HG02642 (cell line): Measurements from ENCODE around the gene TNFRSF21.
"Not testable (repeated sequence)": the region's sequence is repeated elsewhere in the genome, so short reads cannot be mapped to it uniquely, and the experiment has no call there.

Experiments used
- ATAC-seq: cut with Tn5 transposase; IDR thresholded peaks from one replicate; pipeline ENCODE4 v1.9.1; 2021; ENCODE audit warnings: mild to moderate bottlenecking; ENCODE audit not compliant: unreplicated experiment, poor library complexity

TNFRSF21 gene

GRCh38 chr6:47235421-47235820, 74.3 kb downstream of the TNFRSF21 start:
- no peak for ATAC-seq

DNA sequence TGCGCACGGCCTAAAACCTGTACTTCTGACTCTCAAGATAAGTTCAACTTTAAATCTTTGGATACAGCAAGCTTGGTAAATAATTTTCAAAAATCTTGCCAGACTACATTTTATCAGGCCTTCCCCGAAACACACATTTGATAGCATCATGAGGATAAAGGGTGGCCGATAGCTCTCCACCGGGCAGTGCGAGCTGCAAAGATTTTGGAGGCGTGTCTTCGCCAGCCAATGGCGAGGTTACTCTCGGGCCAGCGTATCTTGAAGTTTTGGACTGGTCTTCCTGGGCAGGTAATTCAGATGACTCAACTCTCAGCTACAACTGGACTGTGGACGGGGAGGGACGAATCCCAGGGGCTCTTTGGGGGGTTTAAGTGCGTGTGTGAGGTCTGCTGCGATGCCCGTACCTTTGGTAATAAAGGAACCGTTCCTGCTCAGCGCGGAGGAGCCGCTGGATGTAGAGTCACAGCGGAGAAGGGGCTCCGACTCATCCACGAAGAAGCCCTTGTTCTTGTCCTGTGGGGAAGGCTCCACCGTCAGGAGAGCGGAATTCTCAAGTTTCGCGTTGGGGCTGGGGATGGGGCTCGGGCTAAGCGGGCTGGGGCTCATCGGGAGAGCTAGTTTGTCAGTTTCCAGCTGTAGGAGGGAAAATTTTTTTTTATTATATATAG, 75.3 kb downstream of the TNFRSF21 start:
- no peak for ATAC-seq

- ATAC-seq = no peak
These were observed 78.6 kb downstream of the TNFRSF21 start for GRCh38 chr6:47231151-47231550.

GRCh38 chr6:47230579-47230978, 79.1 kb downstream of the TNFRSF21 start:
- ATAC-seq = no peak

DNA sequence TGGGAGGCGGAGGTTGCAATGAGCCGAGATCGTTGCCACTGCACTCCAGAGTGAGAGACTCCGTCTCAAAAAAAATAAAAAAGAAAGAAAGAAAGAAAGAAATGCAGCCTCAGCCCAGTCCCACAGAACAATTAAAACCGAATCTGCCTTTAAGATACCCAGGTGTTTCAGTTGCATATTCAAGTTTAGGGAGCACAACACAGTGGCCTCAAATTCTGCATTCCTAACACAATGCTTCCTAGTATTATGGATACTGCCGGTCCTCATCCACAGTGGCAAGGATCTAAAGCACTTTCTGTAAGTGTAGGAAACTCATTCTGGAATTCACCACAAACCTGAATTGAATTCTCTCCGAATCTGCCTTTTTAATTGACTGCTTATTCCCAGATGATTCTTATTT, 80.5 kb downstream of the TNFRSF21 start:
- no peak for ATAC-seq

GRCh38 chr6:47228093-47228492, 81.6 kb downstream of the TNFRSF21 start:
- not testable (repeated sequence) for ATAC-seq

GRCh38 chr6:47223251-47223650, 86.5 kb downstream of the TNFRSF21 start:
- not testable (repeated sequence) for ATAC-seq

DNA sequence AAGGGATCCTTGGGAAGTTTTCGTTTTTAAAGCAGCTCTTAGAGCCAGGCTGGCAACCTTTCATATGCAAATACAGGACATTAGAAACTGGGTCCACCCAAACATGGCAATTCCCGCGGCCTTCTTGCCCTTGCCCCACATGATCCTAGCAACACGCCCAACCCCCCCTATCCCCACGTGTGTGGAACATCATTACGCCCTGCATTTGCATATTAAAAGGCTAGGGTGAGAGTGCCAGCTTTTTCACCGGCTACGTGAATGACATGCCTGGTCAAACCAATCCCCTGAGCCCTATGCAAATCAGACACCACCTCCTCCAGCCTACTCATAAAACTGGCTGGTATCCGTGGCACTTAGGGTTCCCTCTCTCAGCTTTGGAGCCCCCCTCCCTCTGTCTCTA, 88.1 kb downstream of the TNFRSF21 start:
- ATAC-seq = no peak

GRCh38 chr6:47209632-47210031, 100.1 kb downstream of the TNFRSF21 start:
- ATAC-seq = no peak

- no peak for ATAC-seq
These were observed 102.4 kb downstream of the TNFRSF21 start for GRCh38 chr6:47207261-47207660.

- no peak for ATAC-seq
These were observed 103.1 kb downstream of the TNFRSF21 start for GRCh38 chr6:47206626-47207025.

GRCh38 chr6:47203938-47204611, 105.6 kb downstream of the TNFRSF21 start:
- no peak for ATAC-seq

- peak; percentile 88 for ATAC-seq
These were observed 106.3 kb downstream of the TNFRSF21 start for GRCh38 chr6:47203266-47203937.

GRCh38 chr6:47202644-47203205, 107.0 kb downstream of the TNFRSF21 start:
- ATAC-seq = no peak

- ATAC-seq = no peak
These were observed 109.0 kb downstream of the TNFRSF21 start for GRCh38 chr6:47200536-47201334.

GRCh38 chr6:47197682-47198640, 111.7 kb downstream of the TNFRSF21 start:
- no peak for ATAC-seq

GRCh38 chr6:47196113-47196512, 113.6 kb downstream of the TNFRSF21 start:
- ATAC-seq = no peak

DNA sequence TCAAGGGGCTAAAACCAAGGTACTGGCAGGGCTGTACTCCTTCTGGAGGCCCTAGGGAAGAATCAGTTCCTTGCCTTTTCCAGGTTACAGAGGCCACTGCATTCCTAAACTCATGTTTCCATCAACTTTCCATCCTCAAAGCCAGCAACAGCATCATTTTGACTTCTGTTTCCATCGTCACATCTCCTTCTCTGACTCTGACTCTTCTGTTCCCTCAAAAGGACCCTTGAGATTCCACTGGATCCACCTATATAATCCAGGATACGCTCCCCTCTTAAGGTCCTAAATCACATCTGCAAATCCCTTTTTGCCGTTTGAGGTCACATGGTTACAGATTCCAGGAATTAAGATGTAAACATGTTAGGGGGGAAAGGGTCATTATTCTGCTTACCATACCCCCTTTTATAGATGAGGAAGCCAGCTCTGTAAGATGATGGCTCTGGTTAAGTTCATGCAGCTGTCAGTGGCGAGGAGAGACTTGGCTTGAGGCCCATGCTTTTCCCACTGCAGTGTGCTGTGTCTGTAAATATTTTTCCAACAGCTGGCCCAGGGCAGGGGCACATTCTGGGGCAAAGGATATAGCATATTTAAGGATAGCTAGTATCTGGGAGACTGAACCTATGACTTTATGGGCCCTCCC, 114.6 kb downstream of the TNFRSF21 start:
- ATAC-seq = no peak

DNA sequence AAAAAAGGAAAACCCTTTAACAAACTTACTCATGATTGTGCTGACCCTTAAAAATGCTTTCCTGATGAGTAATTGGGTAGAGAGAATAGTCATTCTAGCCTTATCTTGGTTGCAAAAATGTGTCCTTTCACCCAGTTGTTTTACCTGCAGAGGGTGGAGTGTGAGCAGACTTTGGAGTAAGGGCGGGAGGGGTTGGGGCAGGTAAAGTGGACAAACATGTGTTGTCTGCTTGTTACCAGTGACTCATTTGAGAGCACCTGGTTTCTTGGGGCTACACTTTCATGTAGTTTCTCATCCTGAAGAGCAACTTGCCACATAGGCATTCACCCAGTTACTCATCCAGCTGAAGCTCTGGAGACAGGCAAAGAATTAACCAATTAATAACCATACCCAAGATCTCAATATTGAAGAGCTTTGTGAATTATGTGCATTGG, 121.1 kb downstream of the TNFRSF21 start:
- no peak for ATAC-seq
